GM12874 (cell line): ENCODE measurements around the gene RABEPK.

Experiments used
- CTCF ChIP-seq: IDR thresholded peaks from 2 replicates; pipeline ENCODE4 v1.5.1; 2011; ENCODE audit warnings: low read depth, mild to moderate bottlenecking, control low read depth, low read length, moderate library complexity; ENCODE audit not compliant: insufficient read depth

Gene RABEPK

GRCh38 chr9:125169895-125170294 lies 30.4 kb upstream of the RABEPK start:
- no peak for TF ChIP-seq CTCF

DNA sequence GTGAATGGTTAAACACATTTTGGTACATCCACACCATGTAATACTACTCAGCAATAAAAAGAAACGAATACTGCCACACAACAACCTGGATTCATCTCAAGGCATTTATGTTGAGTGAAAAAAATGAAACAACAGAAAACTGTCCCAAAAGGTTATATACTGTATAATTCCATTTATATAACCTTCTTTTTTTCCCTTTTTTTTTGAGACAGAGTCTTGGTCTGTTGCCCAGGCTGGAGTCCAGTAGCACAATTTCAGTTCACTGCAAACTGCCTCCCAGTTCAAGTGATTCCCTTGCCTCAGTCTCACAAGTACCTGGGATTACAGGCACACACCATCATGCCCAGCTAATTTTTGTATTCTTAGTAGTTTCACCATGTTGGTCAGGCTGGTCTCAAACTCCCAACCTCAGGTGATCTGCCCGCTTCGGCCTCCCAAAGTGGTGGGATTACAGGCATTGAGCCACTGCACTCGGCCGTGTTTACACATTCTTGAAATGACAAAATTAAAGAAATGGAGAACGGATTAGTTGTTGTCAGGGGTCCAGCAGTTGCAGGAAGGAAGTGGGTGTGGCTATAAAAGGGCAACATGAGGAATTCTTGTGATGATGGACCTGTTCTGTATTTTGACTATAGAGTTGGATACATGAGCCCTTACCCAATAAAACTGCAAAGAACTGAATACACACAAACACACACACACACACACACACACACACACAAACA lies 28.1 kb upstream of the RABEPK start:
- TF ChIP-seq CTCF, result no peak

DNA sequence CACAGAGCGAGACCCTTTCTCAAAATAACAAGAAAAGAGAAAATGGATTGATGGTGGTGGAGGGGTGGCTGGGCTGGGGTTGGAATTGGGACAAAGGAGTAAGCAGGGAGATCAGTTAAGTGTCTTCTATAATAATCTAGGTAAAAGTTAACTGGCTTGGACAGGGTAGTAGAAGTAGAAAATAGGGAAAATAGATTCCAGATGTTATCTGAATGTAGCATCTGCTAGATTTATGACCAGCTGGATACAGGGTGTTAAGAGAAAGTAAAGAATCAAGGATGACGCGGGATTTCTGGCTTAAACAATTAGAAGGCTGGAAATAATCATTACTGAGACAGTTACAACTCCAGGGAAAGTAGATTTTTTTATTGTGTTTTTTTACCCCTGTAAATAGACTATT lies 23.7 kb upstream of the RABEPK start:
- TF ChIP-seq CTCF, result no peak

DNA sequence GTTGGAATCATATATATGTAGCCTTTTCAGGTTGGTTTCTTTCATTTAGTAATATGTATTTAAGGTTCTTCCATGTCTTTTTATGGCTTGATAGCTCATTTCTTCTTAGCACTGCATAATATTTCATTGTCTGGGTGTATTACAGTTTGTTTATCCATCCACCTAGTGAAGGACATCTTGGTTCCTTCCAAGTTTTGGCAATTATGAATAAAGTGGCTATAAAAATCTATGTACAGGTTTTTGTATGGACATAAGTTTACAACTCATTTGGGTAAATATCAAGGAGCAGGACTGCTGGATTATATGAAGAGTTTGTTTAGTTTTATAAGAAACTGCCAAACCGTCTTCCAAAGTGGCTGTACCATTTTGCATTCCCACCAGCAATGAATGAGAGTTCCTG lies 22.5 kb upstream of the RABEPK start:
- no peak for TF ChIP-seq CTCF

GRCh38 chr9:125180876-125181275 lies 19.5 kb upstream of the RABEPK start:
- TF ChIP-seq CTCF, result no peak

DNA sequence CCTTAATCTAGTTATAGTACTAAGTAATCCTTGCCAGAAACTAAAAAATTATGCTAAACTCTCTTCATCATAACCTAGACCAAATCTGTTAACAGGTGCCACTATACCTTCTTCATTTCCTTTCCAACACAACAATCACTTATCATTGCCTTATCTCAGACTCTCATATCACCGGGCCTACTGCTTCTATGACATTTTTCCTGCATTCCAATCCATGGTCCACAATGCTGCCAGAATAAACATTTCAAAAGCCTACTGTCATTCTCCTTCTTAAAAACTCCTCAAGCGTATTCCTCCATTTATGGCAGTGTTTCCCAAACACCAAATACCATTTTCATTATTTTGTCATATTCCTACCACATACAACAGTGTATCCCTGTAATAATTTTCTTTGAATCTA lies 17.3 kb upstream of the RABEPK start:
- TF ChIP-seq CTCF, result no peak

- no peak for TF ChIP-seq CTCF
Measured at GRCh38 chr9:125183561-125183960, 16.8 kb upstream of the RABEPK start.
